ENCODE results near the gene TGM3.

- TF ChIP-seq TAF1 (IDR thresholded peaks at IDR 0.05; ENCODE audit: low read depth, low read length) (no peak), POLR2A (IDR thresholded peaks at IDR 0.05; ENCODE audit: low read depth, low read length) (no peak), POLR2AphosphoS5 (IDR thresholded peaks at IDR 0.05; ENCODE audit: low read depth, low read length) (no peak), PAX5 (IDR thresholded peaks at IDR 0.05; ENCODE audit: insufficient read depth, low read length, severe bottlenecking) (no peak), SPI1 (IDR thresholded peaks at IDR 0.05; ENCODE audit: low read depth, low read length) (no peak)
Measured at GRCh38 chr20:2340136-2340535, 44.3 kb downstream of the TGM3 start.

All from GM12891 (cell line).